Activated CD4-positive, CD25-positive, alpha-beta regulatory T cell treated with anti-CD3 and anti-CD28 coated beads, Interleukin-2, amount 50 U/mL, for 24 hours (primary cell): ENCODE results near the gene SH3BP2.

Experiments used
- ATAC-seq, 2 donors: fragments of 150-1000 bp; cut with Tn5 transposase; one replicate each; pipeline ENCODE4 v1.10.0; 2021; ENCODE audit warnings: mild to moderate bottlenecking in 1 of 2, moderate library complexity in 1 of 2

Gene SH3BP2

DNA sequence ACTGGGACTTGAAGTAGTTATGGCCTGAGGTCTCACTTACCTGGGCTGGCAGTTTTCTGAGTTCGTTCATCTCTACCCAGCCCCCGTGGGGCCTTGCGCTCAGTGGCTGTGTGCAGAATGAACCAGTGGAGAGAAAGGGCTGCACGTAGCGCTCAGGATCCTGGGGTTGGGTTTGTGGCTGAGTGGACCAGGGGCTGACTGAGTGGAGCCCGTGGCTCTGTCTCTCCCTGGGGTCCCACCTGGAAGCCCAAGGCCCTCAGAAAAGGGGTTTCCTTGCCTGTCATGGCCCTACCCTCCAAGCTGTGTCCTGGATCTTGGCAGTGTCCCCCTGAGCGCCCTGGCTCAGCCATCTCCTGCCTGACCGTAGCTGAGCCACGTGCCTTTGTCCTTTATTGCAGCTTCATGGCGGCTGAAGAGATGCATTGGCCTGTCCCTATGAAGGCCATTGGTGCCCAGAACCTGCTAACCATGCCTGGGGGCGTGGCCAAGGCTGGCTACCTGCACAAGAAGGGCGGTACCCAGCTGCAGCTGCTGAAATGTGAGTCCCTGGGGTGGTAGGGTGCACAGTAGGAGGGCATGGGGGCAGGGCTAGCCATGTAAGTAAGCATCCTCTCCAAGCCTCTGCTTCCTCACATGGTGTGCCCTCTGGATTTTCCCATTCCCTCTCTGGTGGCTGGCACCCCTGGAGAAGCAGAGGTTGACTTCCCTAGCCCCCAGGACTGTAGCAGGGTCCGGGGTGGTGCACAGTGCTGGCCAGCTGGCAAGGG, 27.5 kb downstream of the SH3BP2 start:
- ATAC-seq, result no peak

DNA sequence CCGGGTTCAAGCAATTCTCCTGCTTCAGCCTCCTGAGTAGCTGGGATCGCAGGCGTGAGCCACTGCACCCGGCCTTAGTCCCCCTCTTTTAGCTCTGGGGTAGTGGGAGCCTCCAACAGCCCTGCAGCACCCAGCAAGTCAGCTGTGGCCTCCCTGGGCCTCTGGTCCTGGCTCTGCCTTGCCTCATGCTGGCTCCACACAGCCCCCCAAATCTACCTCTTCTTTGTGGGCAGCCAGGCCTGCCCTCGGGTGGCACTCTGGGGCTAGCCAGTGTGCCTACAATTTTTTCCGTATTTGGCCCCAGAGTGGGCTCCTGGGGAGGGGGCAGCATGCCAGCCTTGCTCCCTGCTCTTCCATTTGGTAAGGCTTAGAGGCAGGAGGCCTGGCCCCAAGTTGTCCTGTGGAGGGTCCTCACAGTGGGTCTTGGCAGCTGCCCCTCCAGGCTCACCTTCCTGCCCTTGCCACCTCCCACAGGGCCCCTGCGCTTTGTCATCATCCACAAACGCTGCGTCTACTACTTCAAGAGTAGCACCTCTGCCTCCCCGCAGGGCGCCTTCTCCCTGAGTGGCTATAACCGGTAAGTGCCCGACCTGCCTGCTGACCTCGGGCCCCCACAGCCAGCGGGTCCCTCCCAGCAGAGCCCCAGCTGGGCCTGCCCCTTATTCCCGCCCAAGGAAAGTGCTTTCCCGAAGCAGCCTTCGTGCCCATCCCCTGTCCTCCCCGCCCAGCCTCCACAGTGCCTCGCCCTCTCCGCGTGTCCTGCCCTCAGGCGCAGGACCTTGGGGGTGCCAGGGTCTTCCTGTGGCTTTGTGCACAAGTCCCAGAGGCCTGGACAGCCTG, 29.8 kb downstream of the SH3BP2 start:
- ATAC-seq, result no peak

DNA sequence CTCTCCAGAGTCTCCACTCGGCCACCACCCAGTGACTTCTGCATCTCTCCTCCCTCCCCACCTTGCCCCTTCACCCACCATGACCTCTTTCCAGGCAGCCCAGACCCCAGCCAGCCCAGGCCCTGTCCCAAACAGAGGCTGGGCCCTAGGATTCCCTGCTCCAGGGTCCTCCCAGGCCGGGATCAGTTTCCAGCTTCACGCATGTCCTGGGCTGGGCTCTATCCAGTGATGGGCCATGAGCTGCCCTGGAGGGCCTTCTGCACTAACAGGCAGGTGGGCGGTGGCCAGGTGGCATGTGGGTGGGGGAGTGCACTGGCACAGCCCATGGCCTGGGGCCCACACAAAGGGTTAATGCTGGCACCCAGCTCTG, 30.4 kb downstream of the SH3BP2 start:
- no peak for ATAC-seq

DNA sequence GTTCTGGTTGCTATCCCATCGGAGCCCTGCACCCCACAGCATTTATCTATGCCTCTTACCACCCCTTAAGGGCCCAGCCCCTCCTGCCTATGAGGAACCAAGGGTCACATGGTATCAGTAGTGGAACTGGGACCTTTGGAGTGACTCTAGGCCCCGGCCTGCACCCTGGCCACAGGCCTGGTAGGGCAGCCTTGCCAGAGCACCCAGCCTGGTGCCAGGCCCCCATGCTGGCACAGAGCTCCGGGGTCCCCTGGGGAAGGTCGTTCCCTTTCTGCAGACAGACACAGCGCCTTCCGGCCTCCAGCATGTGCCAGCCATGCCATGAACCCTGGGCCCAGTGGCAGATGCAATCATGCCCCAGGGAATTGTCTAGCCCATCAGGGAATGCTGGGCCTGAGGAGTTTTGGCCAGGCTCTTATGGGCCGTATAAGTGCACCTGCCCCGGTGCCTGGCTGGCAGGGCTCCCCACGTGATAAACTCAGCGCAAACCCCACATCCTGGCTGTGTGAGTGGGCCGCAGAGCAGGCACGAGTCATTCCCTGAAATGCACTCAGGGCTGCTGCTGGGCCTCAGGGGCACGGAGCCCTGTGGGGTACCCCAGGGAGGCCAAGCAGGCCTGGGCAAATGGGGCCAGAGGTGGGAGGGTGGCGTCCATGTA, 30.9 kb downstream of the SH3BP2 start:
- ATAC-seq, result no peak

DNA sequence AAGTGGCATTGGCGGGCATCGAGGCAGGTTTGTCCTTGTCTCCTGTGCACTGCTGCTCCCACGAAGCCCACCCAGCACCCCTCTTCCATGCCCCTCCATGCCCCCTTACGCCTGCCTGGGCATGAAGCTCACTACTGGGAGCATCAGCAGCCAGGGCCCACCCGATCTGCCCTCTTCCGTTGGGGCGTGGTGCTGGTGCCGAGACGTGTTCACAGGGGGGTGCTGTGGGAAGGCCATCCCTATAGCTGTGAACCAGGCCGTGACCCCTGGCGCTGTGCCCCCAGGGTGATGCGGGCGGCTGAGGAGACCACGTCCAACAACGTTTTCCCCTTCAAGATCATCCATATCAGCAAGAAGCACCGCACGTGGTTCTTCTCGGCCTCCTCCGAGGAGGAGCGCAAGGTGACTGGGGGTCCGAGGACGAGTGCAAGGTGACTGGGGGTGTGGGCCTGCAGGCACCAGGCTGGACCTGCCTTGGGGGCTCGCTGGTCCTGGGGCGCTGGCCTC, 31.5 kb downstream of the SH3BP2 start:
- ATAC-seq, result no peak

DNA sequence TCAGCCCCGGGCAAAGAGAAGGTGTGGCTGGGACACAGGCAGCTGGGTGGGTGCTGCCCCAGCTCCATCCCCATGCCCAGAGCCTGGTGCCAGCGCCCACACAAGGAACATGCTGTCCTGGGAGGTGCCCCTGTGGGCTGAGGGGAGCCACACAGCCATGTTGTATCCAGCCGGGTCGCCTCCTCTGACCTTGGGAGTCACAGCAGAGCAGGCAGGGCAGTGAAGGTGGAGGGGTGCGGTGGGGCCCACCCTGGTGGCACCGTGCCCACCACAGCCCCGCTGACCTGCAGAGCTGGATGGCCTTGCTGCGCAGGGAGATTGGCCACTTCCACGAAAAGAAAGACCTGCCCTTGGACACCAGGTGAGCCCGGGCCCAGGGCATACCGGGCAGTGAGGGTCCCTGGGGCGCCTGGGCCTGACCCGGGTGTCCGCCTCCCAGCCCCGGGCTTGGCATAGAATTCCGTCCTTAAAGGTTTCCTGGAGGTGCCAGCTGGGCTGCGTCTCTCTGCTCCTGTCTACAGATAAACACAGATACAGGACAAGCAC, 32.0 kb downstream of the SH3BP2 start:
- no peak for ATAC-seq

DNA sequence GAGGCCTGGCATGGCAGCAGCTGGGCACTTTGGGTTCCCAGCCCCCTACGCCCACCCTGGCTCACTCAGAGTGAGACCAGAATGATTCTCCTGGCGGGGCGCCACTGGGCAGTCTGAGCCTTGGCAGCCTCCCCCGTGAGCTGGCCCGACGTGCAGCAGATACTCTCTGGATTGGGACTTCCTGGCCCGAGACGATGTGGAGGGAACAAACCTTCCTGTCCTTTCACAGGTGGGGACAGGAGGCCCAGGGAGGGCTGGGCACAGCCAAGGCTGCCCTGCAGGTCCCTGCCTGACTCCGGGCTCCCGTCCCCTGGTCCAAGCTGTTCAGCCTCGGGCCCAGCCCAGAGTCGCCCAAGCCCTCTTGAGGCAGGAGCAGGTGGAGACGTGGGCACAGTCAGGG, 32.9 kb downstream of the SH3BP2 start:
- no peak for ATAC-seq

DNA sequence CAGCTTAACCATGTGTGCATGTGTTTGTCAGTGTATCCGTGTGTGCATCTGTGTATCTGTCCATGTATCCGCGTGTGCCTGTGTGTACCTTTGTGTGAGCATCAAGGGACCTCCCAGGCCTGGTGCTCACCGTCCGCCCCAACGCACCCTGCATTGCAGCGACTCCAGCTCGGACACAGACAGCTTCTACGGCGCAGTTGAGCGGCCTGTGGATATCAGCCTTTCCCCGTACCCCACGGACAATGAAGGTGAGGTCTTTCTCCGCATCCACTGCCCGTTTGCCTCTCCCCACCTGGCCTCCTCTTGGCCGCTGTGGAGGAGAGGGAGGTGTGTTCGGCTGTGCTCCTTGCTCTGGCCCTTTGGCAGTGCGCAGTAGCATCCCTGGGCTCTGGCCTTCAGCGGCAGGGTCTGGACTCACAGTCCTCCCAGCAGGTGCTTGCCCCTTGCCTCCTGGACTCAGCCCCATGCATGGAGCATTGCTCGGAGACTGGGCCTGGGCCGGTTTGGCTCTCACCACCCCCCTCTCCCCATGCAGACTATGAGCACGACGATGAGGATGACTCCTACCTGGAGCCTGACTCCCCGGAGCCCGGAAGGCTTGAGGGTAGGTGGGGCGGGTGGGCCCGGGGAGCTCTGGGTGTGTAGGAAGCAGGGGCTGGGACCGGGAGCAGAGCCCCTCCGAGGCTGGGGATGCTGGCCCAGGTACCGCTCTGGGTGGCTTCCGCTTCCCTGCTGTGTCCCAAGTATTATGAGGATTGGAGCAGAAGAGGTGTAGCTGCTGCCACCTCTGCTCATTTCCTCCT, 34.4 kb downstream of the SH3BP2 start:
- no peak for ATAC-seq

DNA sequence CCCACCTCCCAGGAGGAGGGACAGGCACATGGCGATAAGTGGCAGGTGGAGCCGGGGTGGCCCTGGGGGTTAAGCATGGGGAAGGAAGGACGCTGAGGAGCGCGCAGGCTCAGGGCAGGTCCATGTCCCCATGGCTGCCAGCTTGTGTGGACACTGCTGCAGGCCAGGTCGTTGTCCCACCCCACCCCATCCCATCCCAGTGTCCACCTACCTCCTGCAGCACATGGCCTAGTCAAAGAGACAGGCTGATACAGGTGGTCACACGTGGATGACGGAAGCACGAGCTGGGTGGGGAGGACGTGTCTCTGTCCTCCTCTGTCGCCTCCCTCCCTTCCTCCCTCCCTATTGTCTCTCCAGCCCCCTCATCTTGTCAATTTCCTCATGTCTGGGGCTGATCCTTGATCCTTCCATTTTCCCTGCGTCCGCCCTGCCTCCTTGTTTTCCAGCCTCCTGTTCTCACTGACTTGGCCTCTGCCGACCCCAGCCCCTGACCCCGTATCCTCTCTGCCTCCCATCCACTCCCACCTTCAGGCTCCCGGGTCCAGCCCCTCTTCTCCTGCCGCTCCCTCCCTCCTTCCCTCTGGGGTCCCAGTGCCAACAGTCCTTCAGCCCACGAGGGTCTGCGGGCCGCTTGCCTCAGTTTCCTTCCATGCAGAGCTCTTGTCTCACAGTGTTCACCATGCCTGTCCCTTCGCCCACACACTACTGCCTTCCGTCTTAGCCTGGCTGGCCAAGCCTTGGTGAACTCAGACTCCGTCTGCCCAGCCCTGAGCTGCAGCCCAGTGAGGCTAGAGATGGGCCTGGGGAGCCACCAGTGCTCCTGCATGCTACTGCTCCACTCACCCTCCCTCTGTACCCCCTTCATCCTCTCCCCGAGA, 35.2 kb downstream of the SH3BP2 start:
- no peak for ATAC-seq

DNA sequence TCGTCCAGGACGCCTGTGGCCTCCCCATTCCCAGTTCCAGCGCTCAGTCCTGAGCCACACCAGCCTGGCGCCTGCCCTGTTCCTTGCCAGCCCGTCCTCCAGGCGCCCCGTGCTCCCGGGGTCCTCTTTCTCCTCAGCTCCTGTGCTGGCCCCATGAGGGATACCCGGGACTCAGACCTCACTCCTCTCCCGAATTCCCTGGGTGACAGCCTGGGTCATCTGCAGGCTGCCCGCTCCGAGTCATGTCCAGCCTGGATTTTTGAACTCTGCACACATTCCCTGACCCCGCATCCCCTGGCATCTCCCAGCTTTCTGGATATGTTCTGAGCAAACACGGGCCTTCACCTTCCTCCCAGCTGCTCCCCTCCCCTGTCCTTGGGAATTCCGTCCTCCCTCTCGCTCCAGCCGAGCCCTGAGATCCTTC, 35.9 kb downstream of the SH3BP2 start:
- no peak for ATAC-seq

DNA sequence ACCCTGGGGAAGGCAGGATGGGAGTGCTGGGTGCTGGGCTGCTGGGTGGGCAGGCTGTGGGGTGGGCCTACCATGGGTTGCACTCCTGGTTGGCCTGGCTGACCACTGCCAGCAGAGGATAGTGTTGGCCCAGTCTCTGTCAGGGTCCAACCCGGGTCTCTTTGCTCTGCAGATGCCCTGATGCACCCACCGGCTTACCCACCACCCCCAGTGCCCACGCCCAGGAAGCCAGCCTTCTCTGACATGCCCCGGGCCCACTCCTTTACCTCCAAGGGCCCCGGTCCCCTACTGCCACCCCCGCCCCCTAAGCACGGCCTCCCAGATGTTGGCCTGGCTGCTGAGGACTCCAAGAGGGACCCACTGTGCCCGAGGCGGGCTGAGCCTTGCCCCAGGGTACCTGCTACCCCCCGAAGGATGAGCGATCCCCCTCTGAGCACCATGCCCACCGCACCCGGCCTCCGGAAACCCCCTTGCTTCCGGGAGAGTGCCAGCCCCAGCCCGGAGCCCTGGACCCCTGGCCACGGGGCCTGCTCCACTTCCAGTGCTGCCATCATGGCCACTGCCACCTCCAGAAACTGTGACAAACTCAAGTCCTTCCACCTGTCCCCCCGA, 36.5 kb downstream of the SH3BP2 start:
- ATAC-seq, result no peak

DNA sequence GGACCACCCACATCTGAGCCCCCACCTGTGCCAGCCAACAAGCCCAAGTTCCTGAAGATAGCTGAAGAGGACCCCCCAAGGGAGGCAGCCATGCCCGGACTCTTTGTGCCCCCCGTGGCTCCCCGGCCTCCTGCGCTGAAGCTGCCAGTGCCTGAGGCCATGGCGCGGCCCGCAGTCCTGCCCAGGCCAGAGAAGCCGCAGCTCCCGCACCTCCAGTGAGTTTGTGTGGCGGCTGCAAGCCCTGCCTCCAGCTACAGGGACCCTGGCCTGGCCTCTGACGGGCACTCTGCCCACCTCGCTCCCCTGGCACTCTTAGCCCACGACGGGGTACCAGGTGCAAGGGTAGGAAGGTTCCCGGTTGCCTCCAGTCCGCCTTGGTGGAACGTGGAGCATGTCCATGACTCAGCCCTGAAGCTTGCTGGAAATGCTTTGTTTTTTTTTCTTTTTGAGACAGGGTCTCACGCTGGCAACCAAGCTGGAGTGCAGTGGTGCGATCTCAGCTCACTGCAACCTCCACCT, 37.1 kb downstream of the SH3BP2 start:
- no peak for ATAC-seq

DNA sequence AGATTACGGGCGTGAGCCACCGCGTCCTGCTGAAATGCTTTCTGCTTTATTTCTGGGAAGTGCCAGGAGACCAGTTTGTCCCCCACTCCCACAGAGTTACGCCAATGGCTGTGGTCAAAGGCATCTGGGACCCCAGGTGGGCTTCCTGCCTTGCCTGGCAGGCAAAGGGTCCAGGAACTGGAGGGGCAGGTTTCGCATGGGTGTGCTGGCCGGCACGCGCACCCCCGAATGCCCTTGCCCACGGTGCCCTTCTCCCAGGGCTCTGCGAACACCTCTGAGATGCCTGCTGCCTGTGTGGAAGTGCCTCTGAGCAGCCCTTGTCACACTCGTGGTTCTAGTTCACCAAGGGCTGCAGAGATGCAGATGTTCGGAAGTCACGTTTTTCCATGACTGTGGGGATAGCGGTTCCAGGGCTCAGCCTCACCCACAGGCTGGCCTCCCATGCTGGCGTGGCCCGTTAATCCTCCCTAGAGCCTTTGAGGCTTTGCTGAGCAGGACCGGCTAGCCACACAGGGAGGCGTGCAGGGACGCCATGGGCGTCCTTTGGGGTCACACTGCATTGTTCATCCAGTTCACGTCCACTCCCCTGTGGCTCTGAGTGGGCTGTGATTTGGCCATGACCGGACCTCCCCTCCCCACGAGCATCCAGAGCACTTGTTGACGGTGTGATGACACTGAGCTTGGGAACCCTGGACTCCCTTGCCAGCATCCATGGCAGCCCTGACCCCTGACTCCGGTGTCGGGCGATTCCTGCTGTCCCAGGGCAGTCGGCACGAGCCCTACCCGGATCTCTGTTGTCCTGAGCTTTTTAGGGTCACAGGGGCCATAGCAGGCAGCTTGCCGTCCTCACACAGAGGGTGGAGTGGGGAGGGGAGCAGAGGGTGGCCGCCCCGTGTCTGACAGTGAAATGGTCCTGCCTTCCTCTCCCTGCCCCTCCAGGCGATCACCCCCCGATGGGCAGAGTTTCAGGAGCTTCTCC, 38.0 kb downstream of the SH3BP2 start:
- ATAC-seq, result no peak

DNA sequence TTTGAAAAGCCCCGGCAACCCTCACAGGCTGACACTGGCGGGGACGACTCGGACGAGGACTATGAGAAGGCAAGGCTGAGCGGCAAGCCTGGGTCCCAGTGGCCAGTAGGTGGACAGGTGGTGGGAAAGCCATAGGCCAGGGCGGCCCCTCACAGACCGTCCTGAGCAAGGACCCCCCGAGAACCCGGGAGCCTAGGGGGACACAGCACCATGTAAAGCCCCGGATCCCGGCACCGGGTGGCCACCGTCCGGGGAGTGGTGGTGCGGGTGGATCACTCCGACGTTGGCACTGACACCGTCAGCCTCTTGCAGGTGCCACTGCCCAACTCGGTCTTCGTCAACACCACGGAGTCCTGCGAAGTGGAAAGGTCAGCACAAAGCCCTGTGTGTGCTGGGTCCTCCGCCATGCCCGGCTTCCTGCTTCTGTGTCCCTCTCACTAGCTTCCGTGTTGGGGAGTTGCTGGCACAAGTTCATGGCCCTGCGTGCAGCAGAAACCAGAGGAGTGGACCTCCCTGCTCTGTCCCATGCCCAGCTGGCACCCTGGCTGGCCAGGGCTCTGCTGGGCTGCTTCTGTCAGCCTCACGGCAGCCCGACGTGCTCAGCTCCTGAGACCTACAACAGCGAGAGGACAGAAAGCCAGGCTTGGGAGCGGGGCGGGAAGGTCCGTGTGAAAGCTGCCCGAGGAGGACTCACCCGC, 38.9 kb downstream of the SH3BP2 start:
- no peak for ATAC-seq

DNA sequence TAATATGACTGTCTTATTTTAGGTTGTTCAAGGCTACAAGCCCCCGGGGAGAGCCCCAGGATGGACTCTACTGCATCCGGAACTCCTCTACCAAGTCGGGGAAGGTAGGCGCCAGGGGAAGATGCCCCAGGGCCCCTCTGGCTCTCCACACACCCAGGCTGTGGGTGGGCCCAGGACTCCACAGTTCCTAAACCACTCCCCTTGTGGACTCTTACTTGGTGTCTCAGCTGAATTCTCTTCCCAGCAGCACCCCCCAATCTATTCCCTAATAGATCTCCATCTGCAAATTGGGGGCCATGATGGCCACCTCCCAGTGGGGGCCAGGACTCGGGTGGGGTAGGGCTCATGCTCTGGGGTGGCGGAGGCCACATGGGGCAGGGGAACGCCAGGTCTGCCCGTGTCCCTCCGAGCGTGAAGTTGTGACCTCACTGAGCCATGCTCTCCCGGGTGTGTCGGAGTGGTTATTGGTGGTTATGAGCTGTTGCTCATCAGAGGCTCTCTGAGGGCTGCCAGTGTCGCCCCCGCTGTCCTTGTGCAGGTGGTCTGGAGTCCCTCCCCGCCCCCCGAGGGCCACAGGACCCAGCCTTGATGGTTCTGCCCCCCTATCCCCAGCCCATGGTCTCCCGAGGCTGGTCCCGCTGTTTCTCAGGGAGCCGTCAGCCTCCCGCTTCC, 39.6 kb downstream of the SH3BP2 start:
- ATAC-seq, result peak; percentile 37 to 39

DNA sequence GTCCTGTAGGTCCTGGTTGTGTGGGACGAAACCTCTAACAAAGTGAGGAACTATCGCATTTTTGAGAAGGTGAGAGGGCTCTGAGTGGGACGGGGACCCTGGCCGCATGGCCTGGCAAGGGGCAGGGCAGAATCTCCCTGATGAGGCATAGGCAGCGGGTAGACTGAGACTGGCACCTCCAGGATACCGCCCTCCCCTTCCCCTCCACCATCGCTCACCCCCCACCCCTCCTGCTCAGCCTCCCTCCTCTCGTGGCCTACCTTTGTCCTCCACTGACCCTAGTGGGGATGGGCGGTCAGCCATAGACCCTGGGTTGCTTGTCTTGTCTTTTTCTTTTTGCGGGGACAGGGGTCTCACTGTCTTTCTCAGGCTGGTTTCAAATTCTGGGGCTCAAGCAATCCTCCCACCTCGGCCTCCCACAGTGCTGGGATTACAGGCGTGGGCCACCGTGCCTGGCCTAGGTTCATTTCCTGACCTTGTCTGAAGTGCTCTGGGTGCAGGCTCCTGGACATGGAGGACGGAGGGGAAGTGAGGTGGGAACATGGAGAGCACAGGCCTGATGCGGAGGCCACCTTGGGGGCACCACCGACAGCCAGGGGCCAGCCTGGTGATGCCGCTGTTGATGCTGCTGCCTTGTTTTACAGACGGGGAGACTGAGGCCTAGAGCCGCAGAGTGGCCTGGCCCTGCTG, 40.2 kb downstream of the SH3BP2 start:
- ATAC-seq, result no peak

DNA sequence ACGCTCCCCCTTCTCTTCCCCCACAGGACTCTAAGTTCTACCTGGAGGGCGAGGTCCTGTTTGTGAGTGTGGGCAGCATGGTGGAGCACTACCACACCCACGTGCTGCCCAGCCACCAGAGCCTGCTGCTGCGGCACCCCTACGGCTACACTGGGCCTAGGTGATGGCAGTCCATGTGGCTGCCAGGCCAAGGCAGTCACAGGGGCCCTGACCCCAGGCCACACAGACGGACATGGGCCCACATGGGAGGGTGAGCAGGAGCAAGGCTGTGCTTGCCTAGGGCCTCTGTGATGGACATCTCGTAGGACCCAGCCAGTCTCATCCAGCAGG, 40.8 kb downstream of the SH3BP2 start:
- no peak for ATAC-seq
